SJSA1 (cell line): ENCODE data around the gene YOD1. TPM values are rescaled to one million over a fixed set of nuclear protein-coding genes. Genes with fewer than 3 reads are reported as not detected.

ENCODE experiments used
- DNase-seq, 2 experiments: peaks; one replicate each; pipeline ENCODE4 v3.0.0-alpha.2; 2015 to 2020; ENCODE audit warnings: low spot score in 2 of 2, low read depth in 1 of 2
- H3K27ac ChIP-seq: fragments of 250-450 bp; sonication (Bioruptor Pico); 2 replicates; pipeline ENCODE4 v1.5.1; 2020; ENCODE audit warnings: mild to moderate bottlenecking, moderate library complexity
- H3K27me3 ChIP-seq: fragments of 250-450 bp; sonication (Bioruptor Pico); replicated peaks from 2 replicates; pipeline ENCODE4 v1.5.1; 2020; ENCODE audit warnings: mild to moderate bottlenecking, moderate library complexity
- H3K36me3 ChIP-seq: fragments of 250-450 bp; sonication (Bioruptor Pico); 2 replicates; pipeline ENCODE4 v1.5.1; 2020; ENCODE audit warnings: mild to moderate bottlenecking
- H3K4me1 ChIP-seq: fragments of 250-450 bp; sonication (Bioruptor Pico); replicated peaks from 2 replicates; pipeline ENCODE4 v1.6.1; 2021; ENCODE audit warnings: mild to moderate bottlenecking
- H3K4me3 ChIP-seq: fragments of 250-450 bp; sonication (Bioruptor Pico); 2 replicates; pipeline ENCODE4 v1.5.1; 2020; ENCODE audit warnings: mild to moderate bottlenecking
- H3K9me3 ChIP-seq: fragments of 250-450 bp; sonication (Bioruptor Pico); replicated peaks from 2 replicates; pipeline ENCODE4 v1.5.1; 2020; ENCODE audit warnings: mild to moderate bottlenecking
- total RNA-seq: library from RNA; depleted of rRNA; stranded (reverse); fragments of >200 nt; shearing (Covaris generic); gene quantifications from 2 replicates; pipeline ENCODE4 v1.2.3, GENCODE V29; 2014

Gene YOD1
- total RNA-seq, 1 experiment from 2014 or later: 9.9 TPM

GRCh38 chr1:207022996-207023679, 27.9 kb downstream of the YOD1 start:
- H3K4me1 ChIP-seq: peaks cover 46% of the 10 kb centered on the region
- no peaks in the 10 kb centered on the region for H3K9me3 ChIP-seq
- H3K27ac ChIP-seq: no peak overlapping the region
- no peaks in the 10 kb centered on the region for H3K27me3 ChIP-seq
- no peaks in the 10 kb centered on the region for H3K36me3 ChIP-seq
- no peak for DNase-seq
- H3K4me3 ChIP-seq: no peak overlapping the region

- DNase-seq: no peak
- H3K27me3 ChIP-seq: no peaks in the 10 kb centered on the region
- H3K4me1 ChIP-seq: peaks cover 39% of the 10 kb centered on the region
- H3K36me3 ChIP-seq: no peaks in the 10 kb centered on the region
- H3K9me3 ChIP-seq: no peaks in the 10 kb centered on the region
- H3K4me3 ChIP-seq: no peak overlapping the region
- no peak overlapping the region for H3K27ac ChIP-seq
These were observed 29.0 kb downstream of the YOD1 start for GRCh38 chr1:207021876-207022596.

DNA sequence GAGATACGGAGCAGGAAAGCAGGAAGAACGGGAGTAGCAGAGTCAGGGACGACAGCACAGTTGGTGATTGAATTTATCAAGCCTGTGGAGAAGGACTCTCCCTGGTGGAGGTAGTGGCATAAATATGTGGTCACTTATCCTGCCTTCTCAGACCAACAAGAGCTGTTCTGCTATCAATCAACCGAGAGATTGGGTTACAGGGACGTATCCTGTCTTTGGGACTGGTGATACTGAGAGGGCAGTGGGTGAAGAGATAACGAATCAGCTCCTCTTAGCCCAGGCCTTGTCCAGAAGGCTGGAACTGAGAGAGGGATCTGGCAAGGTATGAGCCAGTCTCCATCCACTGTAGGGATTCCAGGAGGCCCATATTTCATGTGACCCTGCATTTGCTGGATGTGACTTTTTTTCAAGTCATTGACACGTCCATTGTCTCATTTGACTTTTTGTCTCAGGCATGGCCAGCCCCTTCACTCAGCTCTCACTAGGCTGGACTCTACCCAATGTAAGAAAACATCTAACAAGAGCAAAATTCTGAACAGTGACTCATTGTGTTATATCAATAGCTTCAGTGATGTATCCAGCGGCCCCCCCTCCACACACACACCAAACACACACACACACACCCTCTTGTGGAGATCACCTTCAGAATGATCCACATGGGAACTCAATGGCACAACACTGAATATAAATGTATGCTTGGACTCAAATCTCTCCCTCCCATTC, 29.7 kb downstream of the YOD1 start:
- no peaks in the 10 kb centered on the region for H3K9me3 ChIP-seq
- H3K4me3 ChIP-seq: no peak overlapping the region
- no peaks in the 10 kb centered on the region for H3K27me3 ChIP-seq
- no peaks in the 10 kb centered on the region for H3K36me3 ChIP-seq
- peaks cover 32% of the 10 kb centered on the region for H3K4me1 ChIP-seq
- no peak for DNase-seq
- H3K27ac ChIP-seq: no peak overlapping the region

DNA sequence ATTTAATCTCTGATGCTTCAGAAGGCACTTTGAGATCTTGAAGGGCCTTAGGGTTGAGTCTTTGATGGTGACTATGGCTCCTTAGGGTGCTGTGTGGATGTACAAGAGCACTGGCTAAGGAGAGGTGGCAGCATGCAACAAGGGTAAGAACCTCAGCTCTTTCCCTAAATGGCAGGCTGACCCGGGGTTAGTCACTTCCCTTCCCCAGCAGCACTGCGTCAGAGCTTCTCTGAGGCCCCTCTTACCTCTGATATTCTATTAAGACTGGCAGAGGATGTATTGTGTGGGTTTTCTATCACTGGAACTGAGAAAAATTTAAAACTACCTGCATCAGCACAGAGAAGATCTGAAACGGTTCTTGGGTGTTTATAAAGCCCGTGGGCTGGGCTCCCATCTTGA, 30.3 kb downstream of the YOD1 start:
- DNase-seq: no peak
- Histone ChIP-seq H3K4me1 (peaks cover 26% of the 10 kb centered on the region), H3K9me3 (no peaks in the 10 kb centered on the region), H3K27me3 (no peaks in the 10 kb centered on the region), H3K4me3 (no peak overlapping the region), H3K36me3 (no peaks in the 10 kb centered on the region), H3K27ac (no peak overlapping the region)

DNA sequence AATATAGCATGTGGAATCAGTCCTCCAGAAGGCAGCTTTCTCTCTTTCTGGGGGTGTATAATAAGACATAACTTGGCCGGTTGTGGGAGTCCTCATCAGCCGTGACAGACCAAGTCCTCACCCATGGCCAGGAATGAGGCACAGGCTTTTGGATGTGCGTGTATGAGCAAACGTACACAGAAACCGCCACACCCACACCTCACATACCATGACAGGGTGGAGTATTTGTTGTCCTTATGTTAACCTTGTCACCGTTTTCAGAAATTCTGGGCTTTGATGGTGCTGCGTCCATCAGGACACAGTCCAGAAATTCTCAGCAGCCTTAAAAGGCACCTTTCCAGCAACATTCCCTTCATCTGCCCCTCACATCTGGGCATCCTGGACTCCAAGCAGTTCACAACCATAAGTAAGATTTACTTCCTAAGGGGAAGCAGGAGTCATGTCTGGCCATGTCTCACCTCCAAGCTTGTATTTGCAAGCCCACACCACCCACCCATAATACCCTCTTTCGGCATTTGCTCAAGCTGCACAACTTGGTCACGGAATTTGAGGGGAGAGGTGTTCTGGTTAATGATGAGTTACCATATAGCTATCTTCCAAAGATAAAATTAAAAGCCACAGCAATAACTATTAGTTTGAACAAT, 30.8 kb downstream of the YOD1 start:
- H3K4me1 ChIP-seq: peaks cover 20% of the 10 kb centered on the region
- no peaks in the 10 kb centered on the region for H3K36me3 ChIP-seq
- H3K9me3 ChIP-seq: no peaks in the 10 kb centered on the region
- no peak overlapping the region for H3K27ac ChIP-seq
- H3K27me3 ChIP-seq: no peaks in the 10 kb centered on the region
- H3K4me3 ChIP-seq: no peak overlapping the region
- DNase-seq: no peak

DNA sequence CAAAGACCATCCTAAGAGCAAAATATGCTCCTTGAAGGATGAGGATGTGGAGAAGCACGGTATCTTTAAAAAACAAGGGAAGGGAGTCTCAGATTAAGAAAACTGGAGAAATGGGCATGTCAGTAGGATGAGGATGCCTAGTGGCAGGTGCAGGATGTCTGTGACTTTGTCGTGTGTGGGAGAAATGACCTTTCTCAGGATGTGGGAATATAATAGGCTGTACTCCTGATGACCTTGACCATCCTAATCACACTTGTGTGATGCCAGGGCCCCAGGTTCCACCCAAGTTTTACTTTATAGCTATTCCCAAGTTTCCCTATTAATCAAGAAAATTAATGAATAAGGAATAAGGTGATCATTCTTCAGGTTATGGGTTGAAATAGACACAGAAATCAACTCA, 31.3 kb downstream of the YOD1 start:
- DNase-seq: no peak
- no peak overlapping the region for H3K4me3 ChIP-seq
- H3K27ac ChIP-seq: no peak overlapping the region
- no peaks in the 10 kb centered on the region for H3K9me3 ChIP-seq
- no peaks in the 10 kb centered on the region for H3K27me3 ChIP-seq
- no peaks in the 10 kb centered on the region for H3K36me3 ChIP-seq
- H3K4me1 ChIP-seq: peaks cover 17% of the 10 kb centered on the region

GRCh38 chr1:207019161-207019560, 31.8 kb downstream of the YOD1 start:
- Histone ChIP-seq H3K4me3 (no peak overlapping the region), H3K9me3 (no peaks in the 10 kb centered on the region), H3K4me1 (peaks cover 13% of the 10 kb centered on the region), H3K27ac (no peak overlapping the region), H3K36me3 (no peaks in the 10 kb centered on the region), H3K27me3 (no peaks in the 10 kb centered on the region)
- no peak for DNase-seq

DNA sequence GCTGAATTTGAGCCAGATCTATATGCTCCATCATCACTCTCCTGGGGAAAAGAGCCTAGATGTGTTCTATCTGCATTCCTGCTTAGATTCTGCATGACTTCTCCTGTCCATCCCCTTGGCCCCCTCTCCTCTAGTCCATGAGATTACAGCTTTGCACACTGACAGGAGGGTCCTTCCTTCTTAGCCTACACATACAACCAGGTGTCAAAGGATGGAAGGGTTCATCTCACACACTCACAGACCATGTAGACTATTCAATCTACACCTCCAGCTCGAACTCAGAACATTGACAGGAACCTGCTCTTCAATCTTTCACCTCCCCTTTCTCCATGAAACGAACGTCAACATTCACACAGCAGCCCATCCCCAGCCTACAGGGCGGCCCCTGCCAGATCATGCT, 32.3 kb downstream of the YOD1 start:
- H3K9me3 ChIP-seq: no peaks in the 10 kb centered on the region
- H3K36me3 ChIP-seq: no peaks in the 10 kb centered on the region
- H3K27ac ChIP-seq: no peak overlapping the region
- no peak overlapping the region for H3K4me3 ChIP-seq
- DNase-seq: no peak
- H3K27me3 ChIP-seq: no peaks in the 10 kb centered on the region
- H3K4me1 ChIP-seq: peaks cover 13% of the 10 kb centered on the region

DNA sequence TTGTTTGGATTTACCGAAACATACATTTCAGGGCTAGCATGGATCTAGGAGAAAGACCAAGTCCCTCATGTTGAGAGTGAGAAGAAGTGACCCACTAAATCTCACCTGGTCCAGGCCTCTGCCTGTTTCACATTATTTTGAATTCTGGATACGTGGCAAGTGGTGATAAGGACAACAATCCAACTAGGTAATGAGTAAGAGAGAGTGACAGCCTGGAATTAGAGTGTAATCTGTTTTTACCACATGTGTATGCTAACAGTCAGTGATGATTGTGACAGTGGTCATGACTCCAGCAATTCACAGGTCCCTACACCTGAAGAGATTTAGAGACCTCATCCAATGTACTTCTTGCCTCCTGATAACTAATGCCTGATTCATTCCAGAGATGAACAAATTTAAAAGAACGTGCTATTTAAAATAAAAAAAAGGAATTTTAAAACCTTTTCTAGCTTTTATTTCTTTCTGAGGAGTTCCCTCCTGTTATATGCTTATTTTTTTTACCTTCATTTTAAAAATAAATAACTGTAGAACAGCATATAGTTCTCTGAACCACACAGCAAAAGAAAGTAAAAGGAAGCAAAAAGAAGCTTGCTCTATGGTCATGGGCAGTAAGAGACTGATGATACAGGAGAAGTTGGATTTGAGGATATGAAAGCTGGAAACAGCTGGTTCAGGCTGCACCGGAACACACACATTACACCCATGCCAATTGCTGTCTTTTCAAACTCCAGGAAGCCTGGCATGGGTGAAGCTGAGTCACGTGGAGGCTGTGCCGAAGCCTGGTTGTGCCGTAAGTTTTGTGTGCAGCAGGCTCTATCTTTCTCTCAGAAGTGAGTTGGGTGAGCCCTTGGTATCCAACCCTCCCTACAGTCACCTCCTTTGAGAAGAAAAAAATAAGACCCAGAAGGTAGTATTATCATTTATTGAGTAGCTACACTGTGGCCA, 33.1 kb downstream of the YOD1 start:
- Histone ChIP-seq H3K4me3 (no peak overlapping the region), H3K27me3 (no peaks in the 10 kb centered on the region), H3K9me3 (no peaks in the 10 kb centered on the region), H3K4me1 (peaks cover 13% of the 10 kb centered on the region), H3K36me3 (no peaks in the 10 kb centered on the region), H3K27ac (no peak overlapping the region)
- no peak for DNase-seq

DNA sequence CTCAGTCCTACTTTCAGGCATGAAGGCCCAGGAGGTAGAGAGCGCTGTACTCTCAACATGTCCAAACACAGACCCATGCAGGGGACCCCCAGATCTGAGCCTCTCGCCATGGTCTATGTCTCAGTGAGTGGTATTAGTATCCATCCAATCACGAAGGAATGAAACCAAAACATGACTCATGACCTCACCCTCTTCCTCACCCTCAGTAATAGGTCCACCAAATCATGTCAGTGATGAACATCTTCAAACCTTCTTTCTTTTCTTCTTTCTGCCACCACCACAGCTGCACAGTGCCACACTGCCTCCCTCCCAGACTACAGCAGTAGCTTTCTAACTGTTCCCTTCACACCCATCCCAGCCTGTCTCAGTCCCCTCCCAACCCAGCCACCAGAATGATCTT, 35.2 kb downstream of the YOD1 start:
- H3K9me3 ChIP-seq: no peaks in the 10 kb centered on the region
- peaks cover 4% of the 10 kb centered on the region for H3K4me1 ChIP-seq
- H3K27me3 ChIP-seq: no peaks in the 10 kb centered on the region
- no peak for DNase-seq
- H3K4me3 ChIP-seq: no peak overlapping the region
- H3K36me3 ChIP-seq: no peaks in the 10 kb centered on the region
- H3K27ac ChIP-seq: no peak overlapping the region

GRCh38 chr1:207014728-207015127, 36.3 kb downstream of the YOD1 start:
- no peaks in the 10 kb centered on the region for H3K4me1 ChIP-seq
- H3K9me3 ChIP-seq: no peaks in the 10 kb centered on the region
- no peaks in the 10 kb centered on the region for H3K36me3 ChIP-seq
- H3K4me3 ChIP-seq: no peak overlapping the region
- no peak overlapping the region for H3K27ac ChIP-seq
- H3K27me3 ChIP-seq: no peaks in the 10 kb centered on the region
- no peak for DNase-seq

GRCh38 chr1:207013321-207014085, 37.5 kb downstream of the YOD1 start:
- H3K4me3 ChIP-seq: no peak overlapping the region
- H3K36me3 ChIP-seq: no peaks in the 10 kb centered on the region
- H3K4me1 ChIP-seq: no peaks in the 10 kb centered on the region
- no peaks in the 10 kb centered on the region for H3K27me3 ChIP-seq
- no peak for DNase-seq
- H3K27ac ChIP-seq: no peak overlapping the region
- peaks cover 4% of the 10 kb centered on the region for H3K9me3 ChIP-seq
